Measurements from ENCODE around the gene R3HDM4.

GRCh38 chr19:855142-855541 lies 57.9 kb downstream of the R3HDM4 start:
- TF ChIP-seq, protein P1, sequence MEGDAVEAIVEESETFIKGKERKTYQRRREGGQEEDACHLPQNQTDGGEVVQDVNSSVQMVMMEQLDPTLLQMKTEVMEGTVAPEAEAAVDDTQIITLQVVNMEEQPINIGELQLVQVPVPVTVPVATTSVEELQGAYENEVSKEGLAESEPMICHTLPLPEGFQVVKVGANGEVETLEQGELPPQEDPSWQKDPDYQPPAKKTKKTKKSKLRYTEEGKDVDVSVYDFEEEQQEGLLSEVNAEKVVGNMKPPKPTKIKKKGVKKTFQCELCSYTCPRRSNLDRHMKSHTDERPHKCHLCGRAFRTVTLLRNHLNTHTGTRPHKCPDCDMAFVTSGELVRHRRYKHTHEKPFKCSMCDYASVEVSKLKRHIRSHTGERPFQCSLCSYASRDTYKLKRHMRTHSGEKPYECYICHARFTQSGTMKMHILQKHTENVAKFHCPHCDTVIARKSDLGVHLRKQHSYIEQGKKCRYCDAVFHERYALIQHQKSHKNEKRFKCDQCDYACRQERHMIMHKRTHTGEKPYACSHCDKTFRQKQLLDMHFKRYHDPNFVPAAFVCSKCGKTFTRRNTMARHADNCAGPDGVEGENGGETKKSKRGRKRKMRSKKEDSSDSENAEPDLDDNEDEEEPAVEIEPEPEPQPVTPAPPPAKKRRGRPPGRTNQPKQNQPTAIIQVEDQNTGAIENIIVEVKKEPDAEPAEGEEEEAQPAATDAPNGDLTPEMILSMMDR (IDR thresholded peaks at IDR 0.05): no peak
- no peak for TF ChIP-seq ZFX (IDR thresholded peaks at IDR 0.05; ENCODE audit: borderline replicate concordance)

All from 22Rv1 (cell line).